ENCODE measurements around the gene OR7C1. TPM values are rescaled to one million over a fixed set of nuclear protein-coding genes. Genes with fewer than 3 reads are reported as not detected.

The OR7C1 gene
- total RNA-seq, 4 donors from 2014 or later, result 2.2 to 3.3 (median 2.9) TPM

DNA sequence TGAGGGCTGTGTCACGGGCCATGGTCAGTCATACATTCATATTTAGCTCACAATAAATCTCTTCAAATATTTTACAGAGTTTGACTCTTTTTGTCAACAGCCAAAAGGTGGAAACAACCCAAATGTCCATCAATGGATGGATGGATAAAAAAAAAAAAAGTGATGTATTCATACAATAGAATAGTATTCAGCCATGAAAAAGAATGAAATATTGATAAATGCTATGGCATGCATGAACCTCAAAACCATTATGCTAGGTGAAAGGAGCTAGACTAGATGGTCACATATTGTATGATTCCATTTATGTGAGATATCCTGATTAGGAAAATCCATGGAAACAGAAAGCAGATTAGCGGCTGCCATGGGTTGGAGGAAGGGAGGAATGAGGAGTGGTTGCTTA is 72.9 kb downstream of the OR7C1 start:
- no peak overlapping the region for H3K4me3 ChIP-seq (ENCODE audit: low read depth, poor library complexity, severe bottlenecking)
- 85 to 89% methylated on average over 2 of the region's 2 CpGs for WGBS, 2 donors
- TF ChIP-seq, protein P1, sequence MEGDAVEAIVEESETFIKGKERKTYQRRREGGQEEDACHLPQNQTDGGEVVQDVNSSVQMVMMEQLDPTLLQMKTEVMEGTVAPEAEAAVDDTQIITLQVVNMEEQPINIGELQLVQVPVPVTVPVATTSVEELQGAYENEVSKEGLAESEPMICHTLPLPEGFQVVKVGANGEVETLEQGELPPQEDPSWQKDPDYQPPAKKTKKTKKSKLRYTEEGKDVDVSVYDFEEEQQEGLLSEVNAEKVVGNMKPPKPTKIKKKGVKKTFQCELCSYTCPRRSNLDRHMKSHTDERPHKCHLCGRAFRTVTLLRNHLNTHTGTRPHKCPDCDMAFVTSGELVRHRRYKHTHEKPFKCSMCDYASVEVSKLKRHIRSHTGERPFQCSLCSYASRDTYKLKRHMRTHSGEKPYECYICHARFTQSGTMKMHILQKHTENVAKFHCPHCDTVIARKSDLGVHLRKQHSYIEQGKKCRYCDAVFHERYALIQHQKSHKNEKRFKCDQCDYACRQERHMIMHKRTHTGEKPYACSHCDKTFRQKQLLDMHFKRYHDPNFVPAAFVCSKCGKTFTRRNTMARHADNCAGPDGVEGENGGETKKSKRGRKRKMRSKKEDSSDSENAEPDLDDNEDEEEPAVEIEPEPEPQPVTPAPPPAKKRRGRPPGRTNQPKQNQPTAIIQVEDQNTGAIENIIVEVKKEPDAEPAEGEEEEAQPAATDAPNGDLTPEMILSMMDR (IDR thresholded peaks at IDR 0.05), result no peak
- no peak for TF ChIP-seq POLR2A (IDR thresholded peaks at IDR 0.05)
- intact Hi-C loops (cut with DNase I; ENCODE audit: low total_unique reads), result no loop called here
- no peak for DNase-seq (ENCODE audit: low spot score in 2 of 2)

DNA sequence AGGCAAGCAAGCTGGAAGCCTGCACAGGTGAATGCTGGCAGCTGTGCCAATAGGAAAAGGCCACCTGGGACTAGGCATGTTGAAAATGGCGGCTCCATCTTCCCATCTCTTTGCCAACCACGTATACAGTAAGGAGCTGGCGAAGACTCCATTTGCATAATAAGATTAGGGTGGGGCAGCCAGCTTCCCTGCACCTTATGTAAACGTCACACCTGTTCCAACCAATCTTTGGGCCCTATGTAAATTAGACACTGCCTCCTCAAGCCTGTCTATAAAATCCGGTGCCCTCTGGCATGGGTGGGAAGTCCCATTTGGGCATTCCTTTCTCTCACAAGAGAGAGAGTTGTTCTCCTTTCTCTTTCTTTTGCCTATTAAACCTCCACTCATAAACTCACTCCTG is 73.4 kb downstream of the OR7C1 start:
- TF ChIP-seq POLR2A (IDR thresholded peaks at IDR 0.05), result no peak
- TF ChIP-seq, protein P1 (IDR thresholded peaks at IDR 0.05), result no peak
- H3K4me3 ChIP-seq (ENCODE audit: low read depth, poor library complexity, severe bottlenecking), result no peak overlapping the region
- intact Hi-C loops (cut with DNase I; ENCODE audit: low total_unique reads), result no loop called here
- 34 to 40% methylated on average over 5 of the region's 5 CpGs for WGBS, 2 donors
- no peak for DNase-seq (ENCODE audit: low spot score in 2 of 2)

DNA sequence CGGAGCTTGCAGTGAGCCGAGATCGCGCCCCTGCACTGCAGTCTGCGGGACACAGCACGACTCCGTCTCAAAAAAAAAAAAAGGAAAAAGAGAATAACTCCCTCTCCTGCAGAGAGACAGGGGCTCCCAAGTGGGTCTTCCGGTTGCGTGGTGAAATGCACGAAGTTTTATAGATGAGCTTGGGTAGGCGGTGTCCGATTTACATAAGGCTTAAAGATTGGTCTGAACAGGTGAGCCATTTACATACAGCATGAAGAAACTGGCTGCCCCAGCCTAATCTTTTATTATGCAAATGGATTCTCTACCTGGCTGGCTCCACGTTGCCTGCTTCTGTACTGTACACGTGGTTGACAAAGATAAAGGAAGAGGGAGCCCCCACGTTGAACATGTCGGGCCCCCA is 76.2 kb downstream of the OR7C1 start:
- H3K4me3 ChIP-seq (ENCODE audit: low read depth, poor library complexity, severe bottlenecking), result no peak overlapping the region
- 24 to 36% methylated on average over 16 of the region's 16 CpGs for WGBS, 2 donors
- intact Hi-C loops (cut with DNase I; ENCODE audit: low total_unique reads), result no loop called here
- no peak for TF ChIP-seq POLR2A (IDR thresholded peaks at IDR 0.05)
- TF ChIP-seq, protein P1 (IDR thresholded peaks at IDR 0.05), result no peak
- no peak for DNase-seq (ENCODE audit: low spot score in 2 of 2)

DNA sequence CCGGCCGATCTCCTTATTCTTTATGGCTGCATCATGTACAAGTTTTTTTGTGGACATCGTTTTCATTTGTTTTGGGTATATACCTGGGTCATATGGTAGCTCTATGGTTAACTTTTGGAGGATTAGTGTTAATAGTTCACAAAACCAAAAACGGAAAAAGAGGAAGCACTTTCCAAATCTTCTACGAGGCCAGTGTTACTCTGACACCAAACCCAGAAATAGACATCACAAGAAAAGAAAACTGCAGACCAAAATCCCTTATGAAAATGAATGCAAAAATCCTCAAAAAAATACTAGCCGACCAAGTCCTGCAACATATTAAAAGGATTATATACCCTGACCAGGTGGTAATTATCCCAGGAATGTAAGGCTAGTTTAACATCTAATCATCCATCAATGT is 86.4 kb downstream of the OR7C1 start:
- intact Hi-C loops (cut with DNase I; ENCODE audit: low total_unique reads), result no loop called here
- no peak for DNase-seq (ENCODE audit: low spot score in 2 of 2)
- no peak overlapping the region for H3K4me3 ChIP-seq (ENCODE audit: low read depth, poor library complexity, severe bottlenecking)
- TF ChIP-seq, protein P1 (IDR thresholded peaks at IDR 0.05), result no peak
- TF ChIP-seq POLR2A (IDR thresholded peaks at IDR 0.05), result no peak
- WGBS, 2 donors, result 67 to 74% methylated on average over 6 of the region's 6 CpGs

Other genes with a start within 250 kb of the OR7C1 start
- gene ADGRE3, start 160.3 kb downstream of the OR7C1 start, total RNA-seq, result not detected
- 10 to 100 TPM; 14.0 to 26.8 (median 16.6) TPM for gene ZNF333, start 145.1 kb downstream of the OR7C1 start, total RNA-seq
- gene ADGRE2, start 56.6 kb downstream of the OR7C1 start, total RNA-seq, result 10 to 100 TPM in 1 of 4 donors, 1 to 10 TPM in 3; 4.5 to 10.7 (median 7.1) TPM
- gene OR7A5, start within 50 bp of the OR7C1 start, total RNA-seq, result 1 to 10 TPM in 3 of 4 donors, under 1 TPM in 1; 0.72 to 2.9 (median 2.0) TPM
- gene OR7A10, start 13.7 kb upstream of the OR7C1 start, total RNA-seq, result not detected
- gene OR7A17, start 50.9 kb upstream of the OR7C1 start, total RNA-seq, result not detected
- gene OR7C2, start 106.3 kb upstream of the OR7C1 start, total RNA-seq, result not detected
- gene SLC1A6, start 144.7 kb upstream of the OR7C1 start, total RNA-seq, result 10 to 100 TPM in 3 of 4 donors, 1 to 10 TPM in 1; 3.3 to 28.0 (median 13.5) TPM
- 100 to 1,000 TPM; 245 to 346 (median 293) TPM for gene CASP14, start 214.3 kb upstream of the OR7C1 start, total RNA-seq
- gene OR1I1, start 247.0 kb upstream of the OR7C1 start, total RNA-seq, result not detected